BE2C (cell line): ENCODE measurements around the gene PDP2.
"Not testable (repeated sequence)": the region's sequence is repeated elsewhere in the genome, so short reads cannot be mapped to it uniquely, and the experiment has no call there.

Source experiments
- DNase-seq: peaks from one replicate; pipeline ENCODE4 v3.0.0-alpha.2; 2020
- H3K27me3 ChIP-seq: fragments of 250-450 bp; sonication (Bioruptor Pico); 2 replicates; pipeline ENCODE4 v1.5.1; 2020; ENCODE audit warnings: mild to moderate bottlenecking
- H3K36me3 ChIP-seq: fragments of 250-450 bp; sonication (Bioruptor Pico); 2 replicates; pipeline ENCODE4 v1.5.1; 2020; ENCODE audit warnings: mild to moderate bottlenecking
- H3K4me1 ChIP-seq: fragments of 250-450 bp; sonication (Bioruptor Pico); 2 replicates; pipeline ENCODE4 v1.5.1; 2020
- H3K4me3 ChIP-seq: 2 replicates; pipeline ENCODE4 v1.5.1; 2011; ENCODE audit warnings: low read depth, low read length
- H3K9me3 ChIP-seq: fragments of 250-450 bp; sonication (Bioruptor Pico); 2 replicates; pipeline ENCODE4 v1.5.1; 2020
- CTCF ChIP-seq: IDR thresholded peaks from 2 replicates; pipeline ENCODE4 v1.5.1; 2012; ENCODE audit warnings: mild to moderate bottlenecking, low read depth, low read length

Gene PDP2

GRCh38 chr16:66930189-66930588 lies 49.9 kb downstream of the PDP2 start:
- Histone ChIP-seq H3K4me1 (peaks cover 7% of the 10 kb centered on the region), H3K9me3 (no peaks in the 10 kb centered on the region), H3K4me3 (no peak overlapping the region), H3K27me3 (no peaks in the 10 kb centered on the region), H3K36me3 (no peaks in the 10 kb centered on the region)
- TF ChIP-seq CTCF = no peak
- peak; percentile 48 for DNase-seq

GRCh38 chr16:66931665-66932064 lies 51.4 kb downstream of the PDP2 start:
- Histone ChIP-seq H3K36me3 (no peaks in the 10 kb centered on the region), H3K4me3 (no peak overlapping the region), H3K4me1 (peaks cover 7% of the 10 kb centered on the region), H3K27me3 (no peaks in the 10 kb centered on the region), H3K9me3 (no peaks in the 10 kb centered on the region)
- no peak for DNase-seq
- no peak for TF ChIP-seq CTCF

GRCh38 chr16:66932076-66932475 lies 51.8 kb downstream of the PDP2 start:
- Histone ChIP-seq H3K36me3 (no peaks in the 10 kb centered on the region), H3K9me3 (no peaks in the 10 kb centered on the region), H3K27me3 (no peaks in the 10 kb centered on the region), H3K4me3 (no peak overlapping the region), H3K4me1 (peaks cover 7% of the 10 kb centered on the region)
- no peak for TF ChIP-seq CTCF
- DNase-seq = no peak

GRCh38 chr16:66933776-66934137 lies 53.4 kb downstream of the PDP2 start:
- no peaks in the 10 kb centered on the region for H3K4me1 ChIP-seq
- no peak for TF ChIP-seq CTCF
- H3K9me3 ChIP-seq = no peaks in the 10 kb centered on the region
- H3K27me3 ChIP-seq = no peaks in the 10 kb centered on the region
- H3K4me3 ChIP-seq = peak overlapping the region; percentile 99
- H3K36me3 ChIP-seq = no peaks in the 10 kb centered on the region
- DNase-seq = no peak

GRCh38 chr16:66934138-66934838 lies 54.0 kb downstream of the PDP2 start, which contains the start of gene CIAO2B:
Gene CIAO2B (minus strand): TSS chr16:66934402. CDS start chr16:66934364, 38 bp downstream.
- H3K4me3 ChIP-seq = peak within 1 kb of the TSS; percentile 99
- peaks cover 2% of the 10 kb centered on the region; the same call in 1 of the 2 replicates for H3K36me3 ChIP-seq
- H3K4me1 ChIP-seq = no peaks in the 10 kb centered on the region
- no peak for TF ChIP-seq CTCF
- peak; percentile 91 for DNase-seq
- H3K27me3 ChIP-seq = no peaks in the 10 kb centered on the region
- no peaks in the 10 kb centered on the region for H3K9me3 ChIP-seq

- peak overlapping the region; percentile 99 for H3K4me3 ChIP-seq
- H3K36me3 ChIP-seq, H3K9me3 ChIP-seq, H3K4me1 ChIP-seq, H3K27me3 ChIP-seq, DNase-seq: not testable (repeated sequence)
Measured at GRCh38 chr16:66934839-66935313, 54.6 kb downstream of the PDP2 start.
